G401 (cell line): ENCODE results near the gene AK1. TPM values are rescaled to one million over a fixed set of nuclear protein-coding genes. Genes with fewer than 3 reads are reported as not detected.
A peak's percentile ranks its signal among the peaks of the same experiment; 100 is the strongest.
"Not testable (repeated sequence)": the region's sequence is repeated elsewhere in the genome, so short reads cannot be mapped to it uniquely, and the experiment has no call there.

Source experiments
- DNase-seq: peaks from one replicate; pipeline ENCODE4 v3.0.0-alpha.2; 2015; ENCODE audit warnings: low spot score
- in situ Hi-C: cut with HindIII; loops from 2 replicates; pipeline ENCODE4 v1.10.0; 2016; ENCODE audit warnings: low sequenced_read_pairs, mixed read lengths
- total RNA-seq: library from RNA; depleted of rRNA; stranded (reverse); fragments of >200 nt; shearing (Covaris generic); gene quantifications from 2 replicates; pipeline ENCODE4 v1.2.3, GENCODE V29; 2014

AK1 gene
- total RNA-seq, 1 experiment from 2014 or later, result 46.4 TPM

DNA sequence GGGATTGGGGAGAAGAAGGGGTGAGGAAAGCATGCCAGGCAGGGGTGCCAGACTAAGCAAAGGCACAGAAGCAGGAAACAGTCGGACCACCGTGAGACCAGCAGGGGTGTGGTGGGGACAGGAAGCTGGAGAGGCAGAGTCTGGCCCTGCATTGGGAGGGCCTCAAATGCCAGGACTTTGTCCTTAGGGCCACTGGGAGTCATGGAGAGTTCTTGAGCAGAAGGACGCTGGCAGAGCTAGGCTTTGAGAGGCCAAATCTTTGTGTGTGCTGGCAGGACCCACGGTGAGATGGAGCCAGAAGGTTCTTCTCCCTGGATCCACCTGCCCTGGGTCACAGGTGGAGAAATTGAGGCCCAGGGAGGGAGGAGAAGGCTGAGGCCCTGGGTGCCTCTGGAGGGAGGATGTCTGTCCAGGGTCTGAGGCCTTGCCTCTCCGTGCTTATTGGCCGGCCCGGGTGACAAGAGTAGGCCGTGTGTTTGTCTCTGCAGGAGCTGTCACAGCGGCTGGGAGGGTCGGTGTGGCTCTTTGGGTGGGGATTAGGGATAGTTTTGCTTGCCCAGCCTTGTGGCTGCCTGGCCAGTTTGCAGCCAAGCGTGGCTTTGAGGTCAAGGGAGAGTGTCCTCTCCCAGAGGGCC, 21.3 kb downstream of the AK1 start:
- no peak for DNase-seq
- in situ Hi-C loops, result no loop called here

DNA sequence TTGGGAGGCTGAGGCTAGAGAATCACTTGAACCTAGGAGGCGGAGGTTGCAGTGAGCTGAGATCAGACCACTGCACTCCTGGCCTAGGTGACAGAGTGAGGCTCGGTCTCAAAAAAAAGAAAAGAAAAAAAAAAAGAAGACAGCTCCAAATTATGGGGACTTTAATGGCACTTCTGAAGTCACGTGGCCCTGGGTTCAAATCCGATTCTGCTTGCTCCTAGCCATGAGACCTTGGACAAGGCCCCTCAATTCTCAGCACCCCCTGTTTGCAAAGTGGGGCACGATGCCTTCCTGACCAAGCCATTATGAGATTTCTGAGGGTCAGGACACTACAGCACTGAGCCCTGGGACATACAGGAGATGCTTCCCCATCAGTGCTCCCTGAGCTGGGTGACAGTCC, 22.0 kb downstream of the AK1 start:
- DNase-seq, result no peak
- in situ Hi-C loops, result no loop called here

DNA sequence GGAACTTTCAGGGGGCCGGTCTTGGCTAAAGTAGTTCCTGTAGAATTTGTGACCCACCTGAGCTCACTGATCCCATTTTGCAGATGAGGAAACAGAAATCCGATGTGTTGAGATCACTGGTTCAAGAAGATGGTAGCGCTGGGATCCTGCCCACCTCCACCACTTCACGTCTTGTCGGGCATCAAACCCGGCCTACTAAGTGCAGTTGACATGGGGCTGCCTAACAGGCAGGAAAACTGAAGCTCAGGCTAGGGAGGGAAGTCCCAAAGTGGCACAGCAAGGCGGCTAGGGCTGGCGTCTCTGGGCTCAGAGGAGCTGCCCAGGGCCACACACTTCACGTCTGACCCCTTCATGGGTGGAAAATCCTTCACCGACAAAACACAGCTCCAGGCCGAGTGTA, 22.5 kb downstream of the AK1 start:
- in situ Hi-C loops, result no loop called here

DNA sequence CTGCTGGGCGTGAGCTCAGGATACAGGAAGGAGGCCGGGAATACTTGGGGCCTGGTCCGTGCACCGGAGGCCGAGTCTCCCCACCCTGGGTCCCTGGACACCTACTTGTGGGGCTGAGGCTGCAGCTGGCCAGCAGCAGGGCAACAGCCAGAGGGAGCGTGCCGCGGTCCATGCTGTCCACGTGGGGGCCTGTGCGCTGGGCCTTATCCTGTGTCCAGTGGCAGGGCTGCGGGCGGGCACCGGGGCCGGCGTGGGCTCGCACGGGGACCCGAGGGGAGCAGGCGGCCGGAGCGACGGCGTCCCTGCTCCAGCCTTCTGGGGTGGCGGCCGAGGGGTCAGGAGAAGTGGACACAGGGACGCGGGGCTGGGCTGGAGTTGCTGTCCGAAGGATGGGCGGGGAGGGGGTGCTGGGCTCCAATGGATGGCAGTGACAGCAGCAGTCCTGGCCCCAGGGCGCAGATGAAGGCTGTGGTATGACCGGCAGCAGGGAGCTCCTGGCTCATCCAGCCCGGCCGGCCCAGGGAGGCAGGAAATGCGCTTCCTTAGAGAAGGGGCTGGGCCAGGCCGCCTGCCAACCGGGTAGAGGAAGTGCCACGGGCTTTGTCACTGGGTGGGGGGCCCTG, 23.2 kb downstream of the AK1 start, which contains the start of gene ENG:
Gene ENG (minus strand): TSS at position 475 of the 623 bp plus-strand sequence. CDS start 303 bp downstream, at position 172.
- no peak for DNase-seq
- in situ Hi-C loops, result no loop called here

More for the DNA sequence above, 22.5 kb downstream of the AK1 start:
- DNase-seq, result no peak

DNA sequence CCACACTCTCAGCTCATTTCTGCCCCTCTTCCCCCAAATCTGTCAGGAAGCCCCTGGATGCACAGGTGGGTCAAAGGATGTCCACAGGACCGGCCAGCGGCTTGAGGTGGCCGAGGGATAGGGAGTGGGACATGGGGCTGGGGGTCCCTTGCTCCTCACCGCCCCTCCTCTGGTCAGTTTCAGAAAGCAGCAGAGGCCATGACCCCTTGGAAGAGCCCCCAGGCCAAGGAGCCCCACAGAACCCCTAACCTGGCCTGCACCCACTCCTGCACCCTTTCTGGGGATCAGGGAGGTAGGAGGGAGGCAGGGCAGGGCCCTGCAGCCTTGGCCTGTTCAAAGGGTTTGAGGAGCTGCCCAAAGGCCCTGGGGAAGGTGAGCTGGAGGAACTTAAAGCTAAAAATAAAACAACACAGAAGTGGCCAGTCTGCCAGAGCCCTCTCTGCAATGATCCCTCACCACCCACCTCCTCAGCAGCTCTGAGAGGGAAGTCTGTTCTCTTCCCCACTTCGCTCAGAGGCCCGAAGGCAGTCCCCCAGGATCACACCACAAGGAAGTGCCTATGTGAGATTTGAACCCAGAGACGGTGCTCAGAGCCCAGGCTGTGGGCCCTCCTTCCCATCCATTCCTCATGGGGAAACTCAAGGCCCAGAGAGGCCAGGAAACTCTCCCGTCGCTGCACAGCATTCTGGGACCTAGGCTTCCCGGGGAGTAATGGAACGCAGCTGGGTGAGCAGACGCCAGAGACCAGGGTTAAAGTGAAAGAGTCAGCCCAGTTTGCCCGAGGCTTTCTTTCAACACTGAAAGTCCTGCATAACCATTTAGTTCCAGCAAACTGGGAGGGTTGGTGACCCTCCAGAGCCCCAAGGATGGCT, 23.9 kb downstream of the AK1 start:
- no peak for DNase-seq
- in situ Hi-C loops, result no loop called here

DNA sequence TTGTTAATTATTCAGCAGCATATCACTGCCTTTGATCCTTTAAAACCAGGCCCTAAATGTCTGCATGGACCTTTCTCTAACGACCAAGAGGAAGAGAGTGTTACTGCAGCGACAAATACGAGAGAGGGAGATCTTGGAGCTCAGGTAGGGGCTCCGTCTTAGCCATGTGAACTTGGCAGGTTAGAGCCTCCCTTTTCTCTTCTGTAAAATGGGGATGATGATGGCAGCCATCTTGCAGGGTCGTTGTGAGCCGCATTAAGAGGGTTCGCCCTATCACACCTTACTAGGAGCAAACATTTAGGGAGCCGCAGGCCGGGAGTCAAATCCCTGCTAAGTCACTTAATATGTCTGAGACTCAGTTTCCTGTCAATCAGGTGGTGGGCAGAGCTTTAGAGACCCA, 24.6 kb downstream of the AK1 start:
- in situ Hi-C loops, result no loop called here
- DNase-seq, result no peak

DNA sequence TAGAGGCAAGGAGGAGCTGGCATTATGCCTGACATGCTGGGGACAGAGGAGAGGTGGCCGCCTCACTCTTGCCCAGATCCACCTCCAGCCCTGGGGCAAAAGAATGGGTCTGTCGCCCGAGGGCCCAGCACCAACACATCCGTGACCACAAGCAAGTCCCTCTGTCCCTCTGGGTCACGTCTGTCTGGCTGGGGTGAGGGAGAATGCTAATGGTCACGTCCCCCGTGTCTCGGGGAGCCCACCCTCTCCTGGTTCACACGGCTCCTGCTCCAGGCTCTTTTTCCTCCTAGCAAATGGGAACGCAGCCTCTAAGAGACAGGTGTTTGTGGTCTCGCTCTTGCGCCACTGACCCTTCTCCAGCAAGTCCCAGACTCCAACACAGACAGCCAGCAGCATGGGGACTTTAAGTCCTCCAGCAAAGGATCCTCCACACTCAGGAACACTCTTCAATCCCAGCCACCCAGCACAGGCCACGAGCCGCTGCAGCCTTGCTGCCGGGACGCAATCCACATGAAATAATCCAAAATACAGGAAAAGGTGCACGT, 27.1 kb downstream of the AK1 start:
- DNase-seq, result no peak
- in situ Hi-C loops, result no loop called here

DNA sequence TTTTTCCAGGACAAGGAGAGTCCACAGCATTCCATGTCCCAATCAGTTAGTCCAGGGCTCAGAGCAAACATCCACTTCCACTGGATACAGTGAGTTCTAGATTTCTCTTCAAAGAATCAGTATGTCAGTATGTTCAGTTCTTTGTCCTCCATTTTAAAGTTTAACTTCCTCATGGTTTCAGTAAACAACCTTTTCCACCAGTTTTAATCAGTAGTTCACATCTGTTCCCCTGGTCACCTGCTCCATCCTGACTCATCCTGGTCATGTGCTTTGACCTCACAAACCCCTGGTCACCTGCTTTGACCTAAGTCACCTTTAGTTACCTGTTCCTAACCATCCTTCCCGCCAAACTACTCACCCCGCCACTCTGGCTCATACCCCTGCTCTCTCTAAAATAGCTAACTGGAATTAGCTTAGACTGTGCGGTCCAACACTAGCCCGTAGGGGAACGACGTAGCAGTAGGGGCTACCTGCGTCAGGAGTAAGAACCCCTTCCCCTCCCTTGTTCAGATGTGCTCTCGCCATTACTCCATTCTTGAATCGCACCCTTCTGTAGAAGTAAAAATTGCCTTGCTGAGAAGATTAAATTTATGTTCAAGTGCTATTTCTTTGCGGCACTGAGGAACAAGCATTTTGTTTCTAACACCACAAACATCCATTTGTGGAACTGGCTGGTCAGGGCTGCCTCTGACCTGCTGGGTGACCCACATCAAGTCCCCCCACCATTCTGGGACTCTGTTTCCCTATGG, 28.5 kb downstream of the AK1 start:
- DNase-seq, result no peak
- in situ Hi-C loops, result no loop called here

DNA sequence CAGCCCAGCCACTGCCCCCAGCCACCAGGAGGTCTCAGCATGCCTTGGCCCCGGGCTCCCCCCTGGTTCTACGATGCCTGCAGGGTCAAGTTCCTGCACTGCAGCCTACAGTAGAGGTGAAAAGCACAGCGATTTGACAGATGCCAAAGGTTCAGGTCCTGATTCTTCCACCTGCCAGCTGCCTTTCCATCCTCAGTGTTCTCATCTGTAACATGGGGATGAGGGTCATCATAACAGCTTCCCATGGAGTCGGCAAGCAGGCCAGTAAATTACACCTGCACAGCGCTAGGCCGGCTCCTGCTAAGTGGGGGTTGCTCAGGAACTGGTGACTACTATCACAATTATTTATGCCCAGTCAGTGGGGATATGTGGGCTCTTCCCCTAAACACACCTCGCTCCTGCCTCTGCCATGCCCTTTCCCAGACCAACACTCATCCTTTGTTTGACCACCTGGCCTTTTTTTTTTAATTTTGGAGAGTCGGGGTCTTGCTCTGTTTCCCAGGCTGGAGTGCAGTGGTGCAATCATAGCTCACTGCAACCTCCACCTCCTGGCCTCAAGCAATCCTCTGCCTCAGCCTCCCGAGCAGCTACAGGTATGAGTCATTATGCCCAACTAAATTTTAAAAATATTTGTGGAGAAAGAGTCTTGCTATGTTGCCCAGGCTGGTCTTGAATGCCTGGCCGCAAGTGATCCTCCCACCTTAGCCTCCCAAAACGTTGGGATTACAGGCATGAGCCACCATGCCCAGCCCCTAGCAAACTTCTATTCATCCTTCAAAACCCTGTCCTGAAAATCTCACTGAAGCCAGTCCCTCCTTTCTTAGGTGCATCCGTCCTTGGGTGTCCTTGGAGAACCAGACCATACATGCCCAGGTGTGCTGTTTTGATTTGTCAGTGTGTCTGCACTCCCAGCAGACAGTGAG, 29.4 kb downstream of the AK1 start:
- DNase-seq, result no peak
- in situ Hi-C loops, result no loop called here

DNA sequence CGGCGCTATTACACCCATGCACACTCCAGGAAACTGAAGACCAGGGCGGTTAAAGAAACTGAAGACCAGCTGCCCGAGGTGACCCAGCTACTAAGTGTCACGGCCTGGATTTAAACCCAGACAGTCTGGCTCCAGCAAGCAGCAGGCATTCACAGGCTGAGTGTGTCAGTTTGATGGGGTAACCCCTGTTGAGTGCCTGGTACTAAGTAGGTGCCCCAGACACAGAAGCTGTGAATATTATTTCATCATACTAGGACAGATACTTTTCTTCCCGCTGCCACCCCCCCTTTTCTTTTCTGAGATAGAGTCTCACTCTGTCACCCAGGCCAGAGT, 30.3 kb downstream of the AK1 start:
- in situ Hi-C loops, result no loop called here
- peak; percentile 36 for DNase-seq

DNA sequence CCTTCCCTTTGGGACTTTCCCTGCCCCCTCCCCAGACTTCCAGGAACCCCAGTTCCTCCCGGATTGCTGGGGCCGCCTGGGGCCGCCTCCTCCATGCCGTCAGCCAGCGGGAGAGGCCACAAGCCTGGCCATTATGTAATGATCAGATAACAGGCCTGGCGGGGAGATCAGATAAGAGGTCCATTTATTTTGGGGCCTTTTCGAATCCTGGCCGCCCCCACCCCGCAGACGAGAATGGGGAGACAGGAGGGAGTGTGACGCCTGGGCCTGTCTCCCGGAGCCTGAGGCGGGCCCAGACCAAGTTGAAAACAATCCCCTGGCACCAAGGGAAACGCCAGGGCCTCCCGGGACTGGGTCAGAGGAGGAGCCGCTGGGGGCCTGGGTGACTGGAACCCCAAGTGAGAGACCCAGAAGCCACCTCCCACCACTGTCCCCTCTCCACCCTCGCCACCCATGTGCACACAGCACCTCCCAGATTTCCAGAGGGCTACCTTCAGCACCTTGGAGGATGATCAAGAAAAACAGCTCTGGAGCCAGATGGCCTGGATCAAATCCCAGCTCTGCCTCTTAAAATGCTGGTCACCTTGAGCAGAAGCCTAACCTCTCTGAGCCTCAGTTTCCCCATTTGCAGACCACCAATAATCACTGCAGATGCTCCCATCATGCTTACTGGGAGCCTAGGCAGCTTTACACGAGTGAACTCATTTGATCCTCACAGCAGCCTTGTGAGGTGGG, 30.9 kb downstream of the AK1 start:
- in situ Hi-C loops, result no loop called here

DNA sequence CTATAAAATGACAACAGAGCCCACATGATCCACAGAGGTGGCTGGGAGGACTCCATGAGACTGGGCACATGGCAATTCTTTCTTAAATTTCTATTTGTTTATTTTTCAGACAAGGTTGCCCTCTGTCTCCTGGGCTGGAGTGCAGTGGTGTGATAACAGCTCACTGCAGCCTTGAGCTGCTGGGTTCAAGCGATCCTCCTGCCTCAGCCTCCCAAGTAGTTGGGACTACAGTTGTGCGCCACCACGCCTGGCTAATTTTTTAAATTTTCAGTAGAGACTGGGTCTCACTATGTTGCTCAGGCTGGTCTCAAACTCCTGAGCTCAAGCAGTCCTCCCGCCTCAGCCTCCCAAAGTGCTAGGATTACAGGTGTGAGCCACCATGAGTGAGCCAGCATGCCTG, 31.9 kb downstream of the AK1 start:
- DNase-seq, in situ Hi-C loops: not testable (repeated sequence)

More for the DNA sequence above, 30.9 kb downstream of the AK1 start:
- DNase-seq, result peak; percentile 27

DNA sequence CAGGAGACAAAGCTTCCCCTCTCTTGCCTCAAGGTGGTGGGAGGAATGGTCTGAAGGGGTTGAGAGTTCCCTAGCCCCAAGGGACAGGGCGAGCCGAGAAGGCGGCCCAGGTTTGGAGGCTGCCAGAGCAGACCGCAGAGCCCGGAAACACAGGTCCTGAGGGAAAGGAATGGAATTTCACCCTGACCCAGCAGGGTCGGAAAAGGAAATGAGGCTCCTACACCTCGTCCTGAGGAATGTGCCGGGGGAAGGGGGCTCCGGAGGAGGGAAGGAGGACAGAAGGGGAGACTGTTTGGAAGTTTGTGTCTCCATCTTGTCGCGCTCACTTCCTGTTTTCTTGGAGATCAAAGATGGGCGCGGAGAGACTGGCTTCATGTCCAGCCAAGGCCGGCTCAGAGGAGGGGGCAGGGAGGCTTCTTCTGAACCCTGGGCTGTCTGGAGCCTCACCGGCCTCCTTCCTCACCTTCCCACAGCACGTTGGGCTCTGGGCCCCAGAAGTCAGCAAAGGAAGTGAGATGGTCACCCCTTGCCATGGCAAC, 32.6 kb downstream of the AK1 start:
- DNase-seq, result no peak
- in situ Hi-C loops, result no loop called here

DNA sequence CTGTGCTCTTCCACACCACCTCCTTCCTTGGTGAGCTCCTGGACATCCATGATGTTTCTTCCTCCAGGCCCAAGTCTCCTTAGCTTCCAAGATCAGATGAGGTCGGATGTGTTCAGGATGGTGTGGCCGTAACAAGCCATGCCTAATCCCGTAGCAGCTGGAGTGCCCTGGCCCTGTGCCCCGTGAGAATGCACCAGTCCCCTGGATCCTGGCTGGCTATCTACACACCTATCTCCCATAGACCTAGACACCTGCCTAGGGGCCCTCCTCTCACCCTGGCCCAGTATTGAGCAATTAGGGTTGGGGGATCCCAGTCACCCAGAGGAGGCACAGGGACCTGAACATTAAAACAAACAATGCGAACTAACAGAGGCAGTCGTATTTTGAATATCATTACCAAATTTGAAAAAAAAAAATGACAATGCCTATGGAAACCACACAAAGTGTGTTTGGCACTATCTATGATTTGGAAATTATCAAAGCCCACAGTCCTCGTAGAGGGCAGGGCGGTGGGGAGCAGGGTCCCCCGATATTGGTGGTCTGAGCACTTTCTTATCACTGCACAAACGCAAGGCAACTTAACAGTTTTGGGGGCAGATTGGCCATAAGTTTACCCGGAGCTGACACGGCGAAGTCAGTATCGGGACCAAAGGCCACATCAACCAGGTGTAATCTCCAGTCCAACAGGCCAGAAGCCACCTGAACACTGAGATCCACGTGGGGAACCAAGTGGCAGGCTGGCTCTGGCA, 36.2 kb downstream of the AK1 start:
- no peak for DNase-seq
- in situ Hi-C loops, result no loop called here

DNA sequence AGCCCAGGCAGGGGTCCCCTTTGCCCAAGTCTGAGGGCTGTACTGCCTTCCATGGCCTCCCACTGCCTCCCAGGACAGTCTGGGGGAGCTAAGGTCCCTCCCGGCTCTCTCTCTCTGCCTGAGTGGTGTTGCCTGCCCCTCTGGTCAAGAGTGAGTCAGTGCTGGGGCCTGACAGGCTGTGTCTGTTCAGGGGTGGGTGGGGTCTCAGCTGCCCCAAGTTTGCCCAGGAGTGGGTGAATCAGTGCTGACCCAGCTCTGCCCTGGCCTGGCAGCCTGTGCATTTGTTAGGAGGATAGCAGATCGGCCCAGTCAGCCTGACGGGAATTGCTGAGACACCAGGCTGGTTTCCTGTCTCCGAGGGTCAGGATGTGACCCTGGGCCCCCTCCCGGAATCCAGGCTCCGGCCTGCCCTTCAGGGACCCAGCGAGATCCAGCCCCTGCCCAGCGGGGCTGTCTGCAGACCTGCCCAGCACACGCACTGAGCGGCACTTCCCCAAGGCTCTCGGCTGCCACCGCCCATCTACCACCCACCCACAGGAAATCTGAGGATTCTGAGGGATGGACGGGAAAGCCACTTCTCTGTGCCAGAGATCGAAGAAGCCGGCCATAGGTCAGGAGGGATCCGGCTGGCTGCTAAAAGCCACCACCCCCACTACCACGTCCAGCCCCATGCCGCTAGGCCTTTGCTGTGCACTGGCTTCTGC, 38.9 kb downstream of the AK1 start:
- in situ Hi-C loops, result no loop called here
- DNase-seq, result no peak

DNA sequence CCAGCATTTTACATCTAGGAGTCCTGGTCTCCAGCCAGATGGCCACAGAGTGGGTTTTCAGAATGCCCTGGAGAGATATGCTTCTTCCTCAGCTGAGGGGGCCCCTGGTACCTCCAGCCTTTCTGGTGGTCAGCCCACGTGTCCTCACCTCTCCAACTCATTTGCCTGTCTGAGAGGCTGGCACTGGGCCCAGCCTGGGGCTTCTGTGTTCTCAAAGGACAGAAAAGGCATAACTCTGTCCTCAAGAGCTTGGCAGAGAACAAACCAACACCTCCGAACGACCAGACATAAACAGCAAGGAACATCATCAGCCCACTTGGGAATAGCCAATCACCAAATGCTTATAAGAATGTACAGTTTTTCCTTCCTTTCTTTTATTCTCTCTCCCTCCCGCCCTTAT, 40.1 kb downstream of the AK1 start:
- in situ Hi-C loops, result no loop called here
- no peak for DNase-seq
